NCI-H2171 treated with DMSO at 0.1 percent for 48 hours (cell line): ENCODE measurements around the gene TOMM34.

ENCODE experiments used
- DNase-seq: peaks from one replicate; lab custom pipeline; 2025; lab: John Stamatoyannopoulos, UW

Gene TOMM34

DNA sequence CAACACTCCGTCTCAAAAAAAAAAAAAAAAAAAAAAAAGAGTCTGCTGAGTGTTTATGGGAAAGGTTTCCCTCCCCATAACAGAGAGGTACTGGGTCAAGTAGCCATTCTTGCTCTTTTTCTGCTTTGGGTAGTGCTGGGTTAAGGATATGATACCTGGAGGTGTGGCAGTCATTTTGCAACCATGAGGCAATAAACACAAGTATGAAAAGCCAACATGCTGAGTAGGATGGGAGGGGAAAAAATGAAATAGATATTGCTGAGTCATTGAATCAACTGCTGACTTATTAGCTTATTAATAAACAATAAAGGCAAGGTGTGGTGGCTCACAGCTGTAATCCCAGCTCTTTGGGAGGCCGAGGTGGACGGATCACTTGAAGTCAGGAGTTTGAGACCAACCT, 2.3 kb upstream of the TOMM34 start:
- DNase-seq: no peak

DNA sequence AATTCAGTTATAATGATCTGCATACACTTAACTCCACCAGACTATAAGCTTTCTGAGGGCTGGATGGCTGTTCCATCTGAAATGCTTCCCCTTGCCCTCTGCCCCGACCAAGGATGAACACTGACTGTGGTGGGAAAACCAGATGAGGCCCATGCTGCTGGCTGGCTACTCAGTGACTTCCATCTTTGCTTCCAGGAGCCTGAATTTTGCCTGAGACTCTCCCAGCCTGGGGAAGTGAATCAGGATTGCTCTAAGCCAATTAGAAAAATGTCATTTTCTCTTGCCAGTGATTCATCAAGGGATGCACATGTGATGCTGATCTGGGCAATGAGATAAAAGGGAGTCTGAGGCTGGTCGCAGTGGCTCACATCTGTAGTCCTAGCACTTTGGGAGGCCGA, 1.7 kb upstream of the TOMM34 start:
- DNase-seq: no peak

DNA sequence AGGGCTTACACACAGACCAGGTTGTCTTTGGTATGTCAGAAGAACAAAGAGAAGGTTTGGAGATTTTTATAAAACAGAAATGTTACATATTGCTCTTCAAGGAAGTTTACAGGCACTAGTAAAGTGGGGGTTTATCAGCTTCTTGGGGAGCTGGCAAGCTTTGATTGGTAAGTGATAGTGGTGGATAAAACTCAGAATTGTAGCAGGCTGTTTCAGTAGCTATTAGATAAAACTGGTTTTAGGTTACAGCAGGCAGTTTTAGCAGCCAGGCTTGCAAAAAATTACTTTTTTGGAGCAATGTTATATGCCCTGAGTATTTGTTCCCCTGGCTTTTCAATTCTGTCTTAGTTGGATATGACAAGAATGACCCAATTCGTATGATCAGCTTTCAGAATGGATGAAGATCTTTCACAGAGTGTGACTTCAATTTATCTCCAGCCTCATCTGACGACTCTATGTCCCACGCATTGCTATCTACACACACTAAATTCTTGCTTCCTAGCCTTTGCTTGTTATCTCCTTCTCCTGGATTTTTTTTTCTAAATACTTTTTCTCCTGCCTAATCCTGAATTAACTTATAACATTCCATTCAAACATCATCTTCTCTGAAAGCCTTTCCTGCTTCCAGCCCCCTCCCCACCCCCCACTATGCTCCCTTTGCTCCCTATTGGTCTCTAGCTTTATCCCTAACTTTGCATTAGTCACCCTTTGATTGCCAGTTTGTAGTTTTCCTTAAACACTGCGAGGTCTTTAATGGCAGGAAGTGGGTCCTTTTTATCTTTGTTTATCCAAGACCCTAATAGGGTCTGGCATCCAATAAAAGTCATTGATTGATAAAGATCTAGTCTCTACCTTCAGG, 1.0 kb upstream of the TOMM34 start:
- no peak for DNase-seq

DNA sequence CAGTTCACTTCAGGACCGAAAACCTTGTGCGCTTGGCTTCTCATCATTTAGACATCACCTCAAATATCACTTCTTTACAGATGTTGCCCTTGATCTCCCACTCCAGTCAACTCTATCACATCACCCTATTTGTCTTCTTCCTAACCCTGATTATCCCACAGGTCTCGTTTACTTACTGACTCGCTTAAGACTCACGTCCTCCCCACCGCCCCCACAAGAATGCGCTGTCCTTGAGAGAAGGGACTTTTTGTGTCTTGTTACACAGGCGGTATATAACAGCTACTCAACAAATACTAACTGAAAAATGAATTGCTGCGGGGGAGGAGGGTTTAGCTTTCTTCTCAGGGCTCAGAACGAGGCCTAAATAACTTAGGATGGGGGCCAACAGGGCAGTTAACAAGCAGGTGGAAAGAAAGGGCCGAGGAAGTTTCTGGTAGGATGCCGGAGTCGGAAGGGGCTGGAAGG, 527 bp downstream of the TOMM34 start:
- DNase-seq: peak; percentile 30

DNA sequence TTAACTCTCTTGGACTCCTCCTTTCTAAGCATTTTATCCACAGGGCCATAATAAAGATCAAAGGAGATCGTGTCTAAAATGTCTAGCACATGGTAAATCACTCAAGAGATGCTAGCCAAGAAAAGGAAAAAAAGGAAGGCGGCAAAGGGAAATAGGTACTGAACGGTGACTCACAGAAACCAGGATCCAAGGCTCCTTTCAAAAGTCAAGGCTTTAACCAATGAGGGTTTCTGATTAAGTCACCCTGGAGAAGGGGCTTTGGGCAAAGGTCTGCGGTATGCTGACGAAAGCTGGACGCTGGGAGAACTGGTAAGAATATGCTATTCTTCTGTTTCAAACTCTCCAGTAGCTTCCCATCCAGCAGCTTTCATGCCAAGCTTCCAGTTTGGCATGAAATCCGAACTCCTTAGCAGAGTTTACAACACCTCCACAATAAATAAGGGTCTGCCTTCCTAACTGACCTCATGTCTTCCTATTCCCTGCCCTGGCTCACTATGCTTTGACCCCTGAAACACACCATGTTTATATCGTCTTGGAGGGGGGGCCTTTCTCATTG, 1.0 kb downstream of the TOMM34 start:
- no peak for DNase-seq

DNA sequence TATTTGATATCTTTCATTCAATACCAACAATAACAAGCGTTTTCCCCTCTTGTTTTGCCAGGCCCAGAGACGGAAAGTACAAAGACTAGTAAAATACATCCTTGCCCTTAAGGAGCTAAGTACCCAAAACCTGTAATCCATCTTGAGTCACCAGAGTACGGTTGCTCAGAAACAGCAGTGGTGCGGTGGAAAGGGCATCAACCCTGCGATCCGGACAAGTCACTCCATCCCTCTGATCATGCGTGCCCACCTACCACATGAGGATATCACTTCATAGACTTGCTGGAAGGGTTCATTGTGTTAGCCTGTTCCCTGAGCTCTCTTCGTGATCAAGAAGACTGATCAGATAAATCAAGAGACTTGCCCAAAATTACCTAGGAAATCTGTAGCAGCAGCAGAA, 1.9 kb downstream of the TOMM34 start:
- DNase-seq: no peak

DNA sequence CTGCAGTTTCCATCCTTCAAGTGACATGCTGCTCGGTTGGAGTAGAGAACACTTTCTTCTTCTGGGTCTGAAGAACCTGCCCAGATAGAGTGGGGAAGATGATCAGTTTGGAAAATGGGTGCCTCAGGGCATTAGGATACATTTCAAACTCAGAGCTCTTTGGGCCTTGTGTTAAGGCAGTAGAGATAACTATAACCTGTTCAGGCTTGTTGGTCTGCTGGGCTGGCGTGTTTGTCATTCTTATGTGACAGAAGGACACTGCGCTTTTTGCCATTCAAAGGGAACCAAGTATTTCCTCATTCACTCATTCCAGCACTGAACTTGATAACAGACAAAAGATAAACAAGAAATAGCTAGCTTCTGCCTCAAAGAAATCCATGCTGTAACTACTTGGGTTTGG, 3.8 kb downstream of the TOMM34 start:
- no peak for DNase-seq

DNA sequence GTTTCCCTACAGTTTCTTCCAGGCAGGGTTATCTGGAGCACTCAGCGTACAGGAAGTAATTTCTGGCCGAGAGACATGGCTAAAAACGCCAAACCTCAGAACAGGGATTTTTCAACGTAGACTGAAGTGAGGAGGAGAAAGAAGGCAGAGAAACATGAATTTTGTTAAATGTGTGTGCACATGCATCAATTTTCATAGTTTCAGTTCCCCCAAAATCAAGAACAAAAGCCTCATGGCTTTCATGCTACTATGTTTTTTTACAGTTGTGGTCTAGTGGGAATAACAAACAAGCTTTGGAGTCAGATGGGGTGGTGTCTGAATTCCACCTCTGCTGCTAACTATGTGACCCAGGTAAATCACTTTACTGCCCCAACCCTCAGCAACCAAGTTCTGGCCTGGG, 4.9 kb downstream of the TOMM34 start:
- no peak for DNase-seq

DNA sequence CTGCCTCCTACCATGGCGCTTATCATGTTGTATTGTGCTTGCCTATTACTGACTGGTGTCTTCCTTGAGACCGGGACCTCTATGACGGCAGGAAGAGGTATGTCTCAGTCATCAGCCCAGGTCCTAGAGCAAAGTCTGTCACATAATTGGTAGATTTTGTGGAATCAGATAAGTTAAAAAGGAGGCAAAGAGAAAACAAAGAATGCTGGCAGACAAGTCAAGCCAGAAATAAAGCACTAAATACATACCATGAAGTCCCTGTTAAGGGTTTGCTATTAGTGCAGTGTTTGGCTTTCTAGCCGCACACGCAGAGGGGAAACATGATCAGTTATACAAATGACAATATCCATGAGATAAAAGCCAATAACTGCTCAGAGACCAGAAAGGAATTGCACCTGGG, 6.0 kb downstream of the TOMM34 start:
- DNase-seq: no peak

DNA sequence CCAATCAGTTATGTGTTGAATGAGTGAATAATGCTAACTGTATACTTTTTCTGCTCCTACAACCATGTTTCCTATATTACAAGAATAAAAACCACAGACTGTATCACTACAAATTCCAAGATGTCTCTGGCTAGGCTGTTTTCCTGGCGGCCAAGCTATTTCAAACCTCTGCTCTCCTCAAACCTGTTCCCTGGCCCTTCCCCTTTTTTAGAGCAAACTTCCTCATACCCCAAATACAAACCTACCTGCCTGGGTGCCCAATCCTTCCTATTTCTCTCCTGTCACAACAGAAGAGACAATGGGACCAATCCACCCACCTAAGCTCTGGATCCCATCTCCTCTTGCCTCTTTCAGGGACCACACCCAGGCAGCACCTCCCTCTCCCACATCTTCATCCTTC, 7.5 kb downstream of the TOMM34 start:
- DNase-seq: no peak

DNA sequence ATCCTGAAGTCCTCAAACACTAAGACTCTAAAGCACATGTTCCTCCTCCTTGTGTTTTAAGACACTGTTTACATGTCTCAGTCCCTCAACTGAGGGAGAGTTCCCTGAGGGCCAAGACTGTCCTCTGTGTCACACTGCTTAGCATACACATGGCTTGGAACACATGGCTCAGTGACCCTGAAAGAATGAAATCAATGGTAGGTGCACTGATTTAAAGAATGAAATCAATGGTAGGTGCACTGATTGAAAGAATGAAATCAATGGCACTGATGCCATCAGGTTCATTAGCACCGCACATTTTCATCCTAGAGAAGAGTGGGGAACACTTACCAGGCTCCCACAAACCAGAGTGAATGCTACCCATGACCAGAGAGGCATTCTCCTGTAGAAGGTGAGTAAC, 9.8 kb downstream of the TOMM34 start:
- DNase-seq: no peak

DNA sequence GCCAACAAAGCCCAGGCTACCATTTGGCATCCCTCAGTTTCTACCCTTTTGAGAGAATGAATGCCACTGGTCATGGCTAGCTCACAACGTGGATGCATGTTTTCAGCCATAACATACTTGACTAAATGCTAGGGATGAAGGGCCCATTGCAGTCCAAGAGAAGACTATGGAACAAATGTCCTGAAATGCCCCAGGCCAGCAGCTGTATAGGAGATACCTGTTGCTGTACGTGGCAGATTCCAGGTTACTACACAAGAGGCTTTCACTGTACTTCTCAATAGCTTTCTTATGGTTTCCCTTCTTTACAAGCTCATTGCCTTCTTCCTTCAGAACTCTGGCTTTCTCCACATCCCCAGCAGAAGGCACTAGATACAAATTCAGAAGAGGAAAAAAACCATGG, 11.7 kb downstream of the TOMM34 start:
- DNase-seq: no peak

DNA sequence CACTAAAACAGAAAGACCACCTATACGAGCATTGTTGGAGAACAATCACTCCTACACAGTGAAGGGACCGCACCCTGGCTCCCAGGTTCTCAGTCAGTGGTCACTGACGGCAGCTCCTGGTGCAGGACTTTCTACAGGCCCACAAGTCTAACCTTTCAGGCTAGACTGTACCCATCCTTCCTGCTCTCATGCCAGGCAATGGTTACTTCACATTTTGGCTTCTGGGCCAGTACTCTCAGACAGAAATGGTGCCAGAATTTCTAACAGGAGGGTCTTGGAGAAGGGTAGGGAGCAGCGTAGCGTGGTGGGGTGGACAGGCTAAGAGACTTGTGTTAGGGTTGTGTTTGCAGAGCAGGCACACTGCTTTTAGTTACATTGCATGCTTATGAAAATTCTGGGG, 12.1 kb downstream of the TOMM34 start:
- no peak for DNase-seq

DNA sequence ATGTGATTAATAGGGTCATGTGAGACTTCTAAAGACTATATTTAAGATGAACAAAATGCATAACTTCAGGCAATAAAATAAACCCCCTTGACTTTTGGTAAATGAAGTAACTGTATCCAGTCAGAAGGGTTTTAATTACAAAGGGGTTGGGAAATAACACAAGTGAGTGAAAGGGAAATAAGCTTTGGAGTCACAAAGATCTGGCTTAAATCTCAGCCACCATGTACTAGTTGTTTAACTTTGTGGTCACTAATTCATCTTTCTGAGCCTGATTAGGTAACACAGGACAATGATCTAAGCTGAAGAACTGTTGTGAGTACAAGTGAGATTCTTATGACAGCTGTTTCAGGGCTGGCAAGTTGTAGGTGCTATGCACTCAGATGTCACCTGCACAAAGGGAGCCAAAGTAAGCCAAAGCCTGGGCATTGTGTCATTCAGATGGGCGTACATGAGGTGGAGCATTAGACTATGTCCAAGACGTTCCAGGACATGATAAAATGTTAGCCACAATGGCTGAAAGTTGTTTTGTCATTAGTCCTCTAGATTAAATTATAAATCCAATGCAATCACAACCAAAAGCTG, 13.8 kb downstream of the TOMM34 start:
- no peak for DNase-seq

DNA sequence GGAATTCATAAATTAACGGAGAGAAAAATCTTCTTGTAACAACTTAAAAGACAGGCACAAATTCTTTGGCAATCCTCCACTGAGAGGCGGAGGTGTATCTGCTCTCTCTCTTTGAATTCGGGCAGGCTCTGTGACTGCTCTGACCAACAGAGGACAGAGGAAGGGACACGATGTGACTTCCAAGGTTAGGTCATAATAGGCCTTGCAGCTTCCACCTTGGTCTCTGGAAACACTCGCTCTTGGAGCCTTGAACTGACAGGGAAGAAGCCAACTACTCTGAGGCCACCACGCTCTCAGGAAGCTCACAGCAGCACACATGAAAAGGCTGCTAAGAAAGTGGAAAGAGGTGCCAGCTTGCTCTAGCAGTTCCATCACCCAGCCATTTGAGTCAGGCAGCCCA, 14.9 kb downstream of the TOMM34 start:
- no peak for DNase-seq

DNA sequence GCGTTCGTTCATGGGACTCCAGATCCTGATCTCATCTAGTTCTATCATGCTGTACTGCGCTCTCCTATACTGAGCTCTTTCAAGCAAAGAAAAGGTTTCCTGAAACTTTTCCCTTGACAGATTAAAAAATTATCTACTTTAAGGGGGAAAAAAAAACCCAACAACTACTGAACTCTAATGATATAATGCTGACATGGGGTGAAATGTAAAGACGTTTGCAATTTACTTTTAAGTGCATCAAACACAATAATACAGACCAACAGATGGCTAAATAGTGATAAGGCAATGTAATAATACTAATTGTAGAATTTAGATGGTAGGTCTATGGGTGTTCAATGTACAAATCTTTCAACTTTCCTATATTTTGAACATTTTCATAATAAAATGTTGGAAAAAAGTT, 16.4 kb downstream of the TOMM34 start:
- DNase-seq: no peak

DNA sequence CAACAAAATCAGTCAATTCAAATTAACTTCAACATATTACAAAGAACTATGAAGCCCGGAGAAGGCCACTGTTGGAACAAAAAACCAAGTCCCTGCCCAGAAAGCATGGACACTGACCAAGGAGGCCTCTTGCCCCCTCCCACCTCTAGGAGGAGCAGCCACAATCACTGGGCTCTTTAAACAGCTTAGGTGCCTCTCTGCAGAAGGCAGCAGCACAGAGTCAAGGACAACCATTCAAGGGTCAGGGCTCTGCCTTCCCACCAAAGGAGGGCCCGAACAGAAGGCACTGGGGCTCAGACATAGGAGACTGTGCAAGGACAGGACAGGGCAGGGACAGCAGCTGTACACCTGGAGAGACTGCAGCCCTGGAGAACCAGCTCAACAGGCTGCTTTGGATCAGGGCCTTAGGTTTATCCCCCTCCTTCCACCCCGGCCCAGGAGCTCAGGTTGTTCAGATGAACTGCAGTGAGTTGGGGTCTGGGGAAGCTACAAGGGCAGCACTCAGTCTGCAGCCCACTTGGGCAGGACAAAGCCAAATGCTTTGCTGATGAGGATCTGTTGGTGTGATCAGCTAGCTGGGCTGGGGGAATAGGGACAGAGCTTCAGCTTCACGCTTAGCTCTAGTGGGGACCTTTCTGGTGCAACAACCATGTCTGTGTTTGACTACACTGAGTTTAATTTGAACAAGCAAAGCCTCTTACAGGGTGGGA, 17.8 kb downstream of the TOMM34 start:
- DNase-seq: no peak

DNA sequence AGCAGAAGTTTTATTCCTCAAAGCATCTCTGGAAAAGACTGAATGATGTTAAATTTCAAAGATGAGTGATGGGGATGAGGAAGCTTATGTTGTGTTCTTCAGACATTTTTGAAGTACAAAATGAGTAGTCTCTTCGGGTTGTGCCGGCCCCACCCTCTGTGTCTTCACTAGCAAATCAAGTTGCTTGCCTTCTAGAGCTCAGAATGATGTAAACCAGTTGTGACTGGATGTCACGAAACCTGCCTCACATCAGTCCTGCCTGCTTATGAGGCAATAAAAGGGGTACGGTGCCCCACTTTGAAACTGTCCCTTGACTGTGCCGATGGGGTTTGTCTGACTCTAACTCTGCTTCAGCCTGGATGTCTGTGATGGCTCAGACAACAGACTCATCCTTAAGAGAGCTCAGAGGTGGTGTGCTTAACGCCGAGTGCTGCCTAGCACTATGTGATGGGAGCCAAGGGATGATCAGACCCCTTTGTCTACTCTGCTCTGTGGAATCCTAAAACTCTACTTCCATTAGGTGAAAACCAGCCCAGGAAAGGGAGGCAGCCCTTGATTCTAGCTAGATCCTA, 19.0 kb downstream of the TOMM34 start:
- DNase-seq: no peak

DNA sequence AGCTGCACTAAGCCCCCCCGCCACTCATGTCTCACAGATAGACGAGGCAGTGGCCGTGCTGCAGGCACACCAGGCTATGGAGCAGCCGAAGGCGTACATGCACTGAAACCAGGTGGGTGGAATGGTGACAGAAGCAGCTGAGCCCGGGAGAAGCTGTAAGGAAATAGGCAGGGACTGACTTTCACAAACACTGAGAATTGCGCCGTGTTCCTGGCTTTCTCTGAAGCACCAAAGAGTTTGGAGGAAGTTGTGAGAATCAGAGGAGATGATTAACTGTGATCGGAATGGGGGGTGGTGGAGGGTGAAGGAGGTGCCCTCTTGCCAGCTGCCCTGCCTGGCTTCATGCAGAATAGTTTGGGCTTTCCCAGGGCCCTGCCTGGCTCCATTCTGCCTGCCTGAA, 21.6 kb downstream of the TOMM34 start:
- no peak for DNase-seq

DNA sequence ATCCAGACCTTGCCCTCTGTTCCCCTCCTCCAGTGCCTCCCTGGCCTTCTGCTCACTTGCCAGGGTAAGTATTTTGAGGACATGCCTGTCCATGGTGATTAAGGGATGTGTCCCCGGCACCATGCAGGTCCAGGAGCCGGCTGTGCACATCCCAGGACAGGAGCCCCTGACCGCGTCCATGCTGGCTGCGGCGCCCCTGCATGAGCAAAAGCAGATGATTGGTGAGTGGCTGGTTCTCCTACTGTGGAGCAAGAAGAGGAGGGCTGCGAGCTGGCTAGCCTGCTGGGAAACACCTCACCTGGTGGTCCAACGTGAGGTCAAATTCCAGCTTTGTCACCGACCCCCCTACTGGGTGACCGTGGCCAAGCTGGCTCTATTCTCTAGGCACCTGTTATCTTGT, 23.7 kb downstream of the TOMM34 start:
- DNase-seq: no peak

DNA sequence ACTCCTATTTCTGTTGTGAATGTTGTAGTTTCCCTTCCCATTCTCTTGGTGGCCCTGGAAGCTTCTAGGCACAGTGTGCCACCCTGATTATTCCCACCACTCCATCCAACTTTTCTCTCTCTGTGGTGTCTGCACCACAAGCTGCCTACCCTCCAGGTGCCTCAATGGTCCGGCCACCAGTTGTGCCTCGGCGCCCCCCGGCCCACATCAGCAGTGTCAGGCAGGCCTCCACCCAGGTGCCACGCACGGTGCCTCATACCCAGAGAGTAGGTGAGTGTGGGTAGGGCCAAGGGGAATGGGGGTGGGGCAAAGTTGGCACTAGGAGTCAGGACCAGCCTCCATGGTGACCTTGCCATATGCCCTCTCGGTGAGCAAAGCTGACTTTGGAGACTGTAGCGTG, 27.3 kb downstream of the TOMM34 start:
- no peak for DNase-seq

DNA sequence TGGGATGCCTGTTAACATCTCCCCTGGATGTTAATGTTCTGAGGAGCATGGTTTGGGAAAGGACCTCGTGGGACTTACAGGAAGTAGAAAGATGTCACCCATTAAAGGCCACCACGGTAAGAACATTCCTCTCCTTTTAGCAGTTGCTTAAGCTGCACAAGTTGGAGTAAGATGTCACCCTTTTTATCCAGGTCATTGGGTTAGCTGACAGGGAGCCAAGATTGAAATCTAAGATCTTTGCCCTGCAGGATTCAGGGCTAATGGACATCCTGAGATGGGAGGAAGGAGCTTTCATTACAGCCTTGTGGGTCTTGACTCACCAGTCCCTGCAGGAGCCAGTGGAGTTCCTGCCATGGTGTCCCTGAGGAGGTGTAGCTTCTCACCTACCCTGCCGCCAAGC, 28.3 kb downstream of the TOMM34 start:
- DNase-seq: no peak
